Left lobe of liver (tissue), 2 donors: ENCODE results near the gene DCLRE1A. TPM values are rescaled to one million over a fixed set of nuclear protein-coding genes. Genes with fewer than 3 reads are reported as not detected.

Source experiments
- ATAC-seq: fragments of 200-7000 bp; cut with Tn5 transposase; one replicate; pipeline ENCODE4 v1.9.1; 2020; ENCODE audit warnings: mild to moderate bottlenecking, moderate library complexity
- DNase-seq: peaks from one replicate; pipeline ENCODE4 v3.0.0-alpha.2; 2020; ENCODE audit warnings: low spot score
- total RNA-seq: library from RNA; stranded (reverse); gene quantifications from one replicate; pipeline ENCODE4 v1.2.1, GENCODE V29; 2021
- donor health status: DM: no; HTN: no; CAD: no; lungs with moderate emphysema.
- donor health status: DM: no; HTN: yes; CAD: no.

Gene DCLRE1A
- total RNA-seq, 1 donor from 2014 or later = 5.8 TPM

GRCh38 chr10:113801569-113801968 lies 52.3 kb downstream of the DCLRE1A start:
- DNase-seq (no peak), ATAC-seq (no peak)

- no peak for DNase-seq
- no peak for ATAC-seq
These were observed 62.2 kb downstream of the DCLRE1A start for GRCh38 chr10:113791691-113792090.

- no peak for DNase-seq
- no peak for ATAC-seq
These were observed 65.2 kb downstream of the DCLRE1A start for GRCh38 chr10:113788604-113789083.

Other genes starting within 250 kb of the DCLRE1A start
- 0.05 TPM for gene NRAP, start 190.0 kb downstream of the DCLRE1A start, total RNA-seq
- gene CASP7, start 174.2 kb downstream of the DCLRE1A start, total RNA-seq = 12.4 TPM
- gene PLEKHS1, start 102.4 kb downstream of the DCLRE1A start, total RNA-seq = not detected
- gene NHLRC2, start 579 bp upstream of the DCLRE1A start, total RNA-seq = 22.4 TPM
- gene ADRB1, start 189.8 kb upstream of the DCLRE1A start, total RNA-seq = 0.10 TPM